Ishikawa (cell line): ENCODE measurements around the gene CCDC6.

Experiments used
- CEBPB ChIP-seq: IDR thresholded peaks from 2 replicates; pipeline ENCODE4 v1.6.1; 2012
- CREB1 ChIP-seq: IDR thresholded peaks from 2 replicates; pipeline ENCODE4 v1.6.1; 2012; ENCODE audit warnings: low read depth
- EGR1 ChIP-seq: IDR thresholded peaks from 2 replicates; pipeline ENCODE4 v1.6.1; 2012
- EP300 ChIP-seq: IDR thresholded peaks from 2 replicates; pipeline ENCODE4 v1.6.1; 2012; ENCODE audit warnings: borderline replicate concordance
- FOXM1 ChIP-seq: IDR thresholded peaks from 2 replicates; pipeline ENCODE4 v1.6.1; 2012; ENCODE audit warnings: low read depth, borderline replicate concordance
- MAX ChIP-seq: IDR thresholded peaks from 2 replicates; pipeline ENCODE4 v1.6.1; 2012
- NFIC ChIP-seq: IDR thresholded peaks from 2 replicates; pipeline ENCODE4 v1.6.1; 2012
- RAD21 ChIP-seq: IDR thresholded peaks from 2 replicates; pipeline ENCODE4 v1.6.1; 2012; ENCODE audit warnings: low read depth
- REST ChIP-seq: IDR thresholded peaks from 2 replicates; pipeline ENCODE4 v1.6.1; 2012; ENCODE audit warnings: low read depth, mild to moderate bottlenecking
- TAF1 ChIP-seq: IDR thresholded peaks from 2 replicates; pipeline ENCODE4 v1.6.1; 2012; ENCODE audit warnings: low read depth, mild to moderate bottlenecking
- TCF12 ChIP-seq: IDR thresholded peaks from 2 replicates; pipeline ENCODE4 v1.6.1; 2012; ENCODE audit warnings: low read depth
- TEAD4 ChIP-seq: IDR thresholded peaks from 2 replicates; pipeline ENCODE4 v1.6.1; 2012
- USF1 ChIP-seq: IDR thresholded peaks from 2 replicates; pipeline ENCODE4 v1.6.1; 2012
- YY1 ChIP-seq: IDR thresholded peaks from 2 replicates; pipeline ENCODE4 v1.6.1; 2012; ENCODE audit warnings: low read depth
- ZBTB7A ChIP-seq: IDR thresholded peaks from 2 replicates; pipeline ENCODE4 v1.6.1; 2012; ENCODE audit warnings: low read depth

Gene CCDC6

GRCh38 chr10:59847888-59848287 lies 58.5 kb downstream of the CCDC6 start:
- TF ChIP-seq CREB1 (no peak), EP300 (no peak), RAD21 (no peak), USF1 (no peak), EGR1 (no peak), CEBPB (no peak), TEAD4 (no peak), ZBTB7A (no peak), NFIC (no peak), REST (no peak), MAX (no peak), FOXM1 (no peak)

GRCh38 chr10:59847326-59847725 lies 59.0 kb downstream of the CCDC6 start:
- no peak for TF ChIP-seq REST
- TF ChIP-seq USF1, result no peak
- TF ChIP-seq ZBTB7A, result no peak
- TF ChIP-seq EGR1, result no peak
- TF ChIP-seq TAF1, result no peak
- no peak for TF ChIP-seq TEAD4
- TF ChIP-seq MAX, result no peak
- TF ChIP-seq YY1, result no peak
- no peak for TF ChIP-seq CEBPB
- TF ChIP-seq CREB1, result no peak
- no peak for TF ChIP-seq TCF12
- TF ChIP-seq RAD21, result no peak
- no peak for TF ChIP-seq FOXM1
- TF ChIP-seq NFIC, result no peak
- no peak for TF ChIP-seq EP300

GRCh38 chr10:59844436-59844835 lies 61.9 kb downstream of the CCDC6 start:
- no peak for TF ChIP-seq EGR1
- no peak for TF ChIP-seq NFIC
- TF ChIP-seq RAD21, result no peak
- TF ChIP-seq TCF12, result no peak
- no peak for TF ChIP-seq USF1
- TF ChIP-seq MAX, result no peak
- no peak for TF ChIP-seq CEBPB
- no peak for TF ChIP-seq FOXM1

GRCh38 chr10:59843748-59844147 lies 62.6 kb downstream of the CCDC6 start:
- TF ChIP-seq USF1, result no peak
- TF ChIP-seq TEAD4, result no peak
- no peak for TF ChIP-seq TAF1
- no peak for TF ChIP-seq FOXM1
- TF ChIP-seq YY1, result no peak
- TF ChIP-seq RAD21, result no peak
- TF ChIP-seq CREB1, result no peak
- no peak for TF ChIP-seq REST
- TF ChIP-seq CEBPB, result no peak
- no peak for TF ChIP-seq NFIC
- TF ChIP-seq EGR1, result no peak
- TF ChIP-seq TCF12, result no peak
- TF ChIP-seq MAX, result no peak
- TF ChIP-seq EP300, result no peak
- no peak for TF ChIP-seq ZBTB7A
